NT2/D1 (cell line): ENCODE results near the gene PCSK1.

Source experiments
- DNase-seq: peaks from one replicate; pipeline ENCODE4 v3.0.0-alpha.2; 2011; ENCODE audit warnings: low read depth, low spot score
- H3K27me3 ChIP-seq: 2 replicates; pipeline ENCODE4 v1.6.0; 2011; ENCODE audit warnings: mild to moderate bottlenecking; ENCODE audit not compliant: insufficient read length, insufficient read depth
- H3K36me3 ChIP-seq: 2 replicates; pipeline ENCODE4 v1.6.1; 2011; ENCODE audit warnings: mild to moderate bottlenecking, low read length, mixed read lengths; ENCODE audit not compliant: insufficient read depth, insufficient read length
- H3K4me1 ChIP-seq: 2 replicates; pipeline ENCODE4 v1.5.1; 2011; ENCODE audit not compliant: insufficient read depth, insufficient read length
- H3K4me3 ChIP-seq: 2 replicates; pipeline ENCODE4 v1.5.1; 2011; ENCODE audit warnings: low read depth; ENCODE audit not compliant: insufficient read length
- H3K9ac ChIP-seq: 2 replicates; pipeline ENCODE4 v1.6.0; 2011; ENCODE audit warnings: low read depth; ENCODE audit not compliant: insufficient read length
- H3K9me3 ChIP-seq: 2 replicates; pipeline ENCODE4 v1.5.1; 2011; ENCODE audit warnings: mild to moderate bottlenecking, low read length; ENCODE audit not compliant: insufficient read depth
- SUZ12 ChIP-seq: IDR thresholded peaks from 2 replicates; pipeline ENCODE4 v1.6.1; 2011; ENCODE audit not compliant: insufficient read length, insufficient read depth; ENCODE audit errors: extremely low read depth
- YY1 ChIP-seq: IDR thresholded peaks from 2 replicates; pipeline ENCODE4 v1.6.1; 2011; ENCODE audit not compliant: insufficient read length, insufficient read depth
- ZNF274 ChIP-seq: IDR thresholded peaks from 2 replicates; pipeline ENCODE4 v1.6.1; 2011; ENCODE audit warnings: mild to moderate bottlenecking, low read depth, low read length

The PCSK1 gene

DNA sequence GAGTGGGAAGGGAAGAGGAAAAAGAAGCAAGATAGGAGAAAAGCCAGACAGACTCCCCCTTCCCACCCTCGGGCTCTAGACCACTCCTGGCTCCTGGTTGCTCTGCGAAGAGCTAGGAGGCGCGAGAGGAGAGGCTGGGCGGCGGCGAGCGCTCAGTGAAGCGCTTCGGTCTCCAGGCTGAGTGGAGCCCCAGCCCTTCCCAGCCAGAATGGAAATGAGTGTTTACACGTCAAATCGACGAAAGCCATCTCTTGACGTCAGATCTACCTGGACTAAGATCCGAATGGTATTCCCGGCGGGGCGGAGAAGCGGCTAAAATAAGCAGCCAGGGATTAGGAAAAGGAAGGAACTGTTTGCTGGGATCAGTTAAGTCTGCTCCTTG, at the start of gene PCSK1:
Gene PCSK1 (minus strand): TSS at position 183 of the 382 bp plus-strand sequence. CDS start 206 bp downstream, outside the sequence.
- TF ChIP-seq YY1 (no peak), SUZ12 (no peak), ZNF274 (no peak)
- Histone ChIP-seq H3K4me3 (peak within 1 kb of the TSS; percentile 35), H3K27me3 (peaks cover 58% of the 10 kb centered on the region), H3K4me1 (no peaks in the 10 kb centered on the region), H3K9ac (no peak within 1 kb of the TSS), H3K9me3 (no peaks in the 10 kb centered on the region), H3K36me3 (no peaks in the 10 kb centered on the region)
- no peak for DNase-seq

DNA sequence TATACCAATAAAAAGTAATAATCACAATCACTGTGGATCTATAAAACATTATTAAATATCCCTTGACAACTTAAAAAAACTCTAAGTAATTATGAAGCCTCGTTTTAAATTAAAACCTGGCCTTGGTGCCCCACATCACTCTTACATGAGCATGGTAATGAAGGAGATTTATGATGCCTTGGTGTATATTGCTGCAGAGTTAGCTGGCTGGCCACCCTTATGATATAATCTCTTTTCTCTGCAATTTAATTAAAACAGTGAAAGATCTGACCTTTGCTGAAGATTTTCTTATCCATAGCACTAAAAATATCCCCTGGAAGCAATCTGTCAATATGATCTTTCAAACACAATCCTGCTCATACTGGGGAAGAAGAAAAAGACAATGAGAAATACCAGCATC, 48.8 kb upstream of the PCSK1 start:
- no peak overlapping the region for H3K4me3 ChIP-seq
- no peak for TF ChIP-seq SUZ12
- TF ChIP-seq YY1 = no peak
- TF ChIP-seq ZNF274 = no peak
- no peak for DNase-seq
- H3K36me3 ChIP-seq = no peaks in the 10 kb centered on the region
- H3K4me1 ChIP-seq = no peaks in the 10 kb centered on the region
- H3K9ac ChIP-seq = no peak overlapping the region
- H3K27me3 ChIP-seq = no peaks in the 10 kb centered on the region
- no peaks in the 10 kb centered on the region for H3K9me3 ChIP-seq

- H3K9me3 ChIP-seq = no peaks in the 10 kb centered on the region
- H3K36me3 ChIP-seq = no peaks in the 10 kb centered on the region
- H3K27me3 ChIP-seq = no peaks in the 10 kb centered on the region
- no peak overlapping the region for H3K4me3 ChIP-seq
- TF ChIP-seq YY1 = no peak
- no peak for TF ChIP-seq ZNF274
- TF ChIP-seq SUZ12 = no peak
- DNase-seq = no peak
- H3K4me1 ChIP-seq = no peaks in the 10 kb centered on the region
- no peak overlapping the region for H3K9ac ChIP-seq
Measured at GRCh38 chr5:96481009-96481786, 48.1 kb upstream of the PCSK1 start.

DNA sequence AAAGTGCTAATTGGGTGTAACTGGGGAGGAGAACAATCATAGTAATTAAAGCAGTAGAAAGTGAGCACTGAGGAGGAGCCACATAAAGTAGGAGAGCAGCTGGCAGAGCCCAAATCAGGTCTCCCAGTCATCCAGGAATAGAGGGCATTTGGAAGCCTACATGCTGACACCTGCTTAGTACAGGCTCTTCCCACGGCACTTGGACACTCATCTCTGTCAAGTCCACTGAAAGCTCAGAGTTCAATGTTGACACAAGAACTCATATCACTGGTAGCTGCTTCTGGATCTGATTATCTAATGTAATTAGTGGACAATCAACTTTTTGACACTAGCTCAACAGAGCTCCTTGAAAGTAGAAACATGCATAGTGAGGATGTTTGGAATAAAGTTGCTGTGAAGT, 45.9 kb upstream of the PCSK1 start:
- H3K9ac ChIP-seq = no peak overlapping the region
- no peak for TF ChIP-seq ZNF274
- TF ChIP-seq SUZ12 = no peak
- TF ChIP-seq YY1 = no peak
- DNase-seq = no peak
- no peaks in the 10 kb centered on the region for H3K36me3 ChIP-seq
- H3K9me3 ChIP-seq = no peaks in the 10 kb centered on the region
- no peaks in the 10 kb centered on the region for H3K4me1 ChIP-seq
- no peaks in the 10 kb centered on the region for H3K27me3 ChIP-seq
- no peak overlapping the region for H3K4me3 ChIP-seq

DNA sequence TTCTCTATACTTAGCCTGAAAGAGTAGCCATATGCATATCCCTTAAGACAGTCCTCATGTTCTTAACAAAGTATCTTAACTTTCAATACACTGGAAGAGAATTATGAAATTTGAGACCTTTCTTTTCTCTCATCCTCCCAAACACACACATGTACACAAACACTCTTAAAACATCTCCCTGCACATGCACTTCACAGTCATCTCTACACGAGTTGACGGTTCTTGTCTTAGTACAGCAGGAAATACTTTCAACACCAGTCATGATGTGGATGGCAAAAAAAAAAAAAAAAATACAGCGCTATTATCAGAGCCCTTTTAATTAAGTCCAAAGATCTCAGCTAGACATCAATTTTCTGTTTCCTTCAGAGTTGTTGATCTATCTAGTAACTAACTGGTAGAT, 43.6 kb upstream of the PCSK1 start:
- Histone ChIP-seq H3K4me3 (no peak overlapping the region), H3K9ac (no peak overlapping the region), H3K9me3 (no peaks in the 10 kb centered on the region), H3K27me3 (no peaks in the 10 kb centered on the region), H3K4me1 (no peaks in the 10 kb centered on the region), H3K36me3 (no peaks in the 10 kb centered on the region)
- DNase-seq = no peak
- TF ChIP-seq YY1 (no peak), ZNF274 (no peak), SUZ12 (no peak)

- H3K9me3 ChIP-seq = no peaks in the 10 kb centered on the region
- TF ChIP-seq ZNF274 (no peak), YY1 (no peak), SUZ12 (no peak)
- no peaks in the 10 kb centered on the region for H3K36me3 ChIP-seq
- no peaks in the 10 kb centered on the region for H3K4me1 ChIP-seq
- H3K4me3 ChIP-seq = no peak overlapping the region
- no peak overlapping the region for H3K9ac ChIP-seq
- H3K27me3 ChIP-seq = no peaks in the 10 kb centered on the region
- no peak for DNase-seq
Measured at GRCh38 chr5:96474073-96474472, 41.0 kb upstream of the PCSK1 start.

- TF ChIP-seq ZNF274 (no peak), SUZ12 (no peak), YY1 (no peak)
- Histone ChIP-seq H3K36me3 (no peaks in the 10 kb centered on the region), H3K27me3 (no peaks in the 10 kb centered on the region), H3K9ac (no peak overlapping the region), H3K4me3 (no peak overlapping the region), H3K9me3 (no peaks in the 10 kb centered on the region), H3K4me1 (no peaks in the 10 kb centered on the region)
- DNase-seq = no peak
Measured at GRCh38 chr5:96473155-96473554, 40.1 kb upstream of the PCSK1 start.
